AG10803 (cell line): ENCODE results near the gene MFAP4.
A peak's percentile ranks its signal among the peaks of the same experiment; 100 is the strongest.

Experiments
- DNase-seq: peaks from one replicate; pipeline ENCODE4 v3.0.0; 2010; ENCODE audit warnings: low read depth
- H3K4me3 ChIP-seq: 2 replicates; pipeline ENCODE4 v1.5.1; 2011; ENCODE audit warnings: mild to moderate bottlenecking, low read length, control low read depth
- TF ChIP-seq, protein P1 (sequence below): conservative IDR thresholded peaks from 2 replicates; pipeline ENCODE4 v1.5.1; 2011; ENCODE audit warnings: mild to moderate bottlenecking, low read length, control low read depth, inconsistent platforms

MFAP4 gene

GRCh38 chr17:19380481-19381301, 6.3 kb downstream of the MFAP4 start:
- H3K4me3 ChIP-seq = 0 out of 2 replicates have a peak overlapping the region, but pooled peaks have one; percentile 7
- no peak for DNase-seq
- TF ChIP-seq, protein P1, sequence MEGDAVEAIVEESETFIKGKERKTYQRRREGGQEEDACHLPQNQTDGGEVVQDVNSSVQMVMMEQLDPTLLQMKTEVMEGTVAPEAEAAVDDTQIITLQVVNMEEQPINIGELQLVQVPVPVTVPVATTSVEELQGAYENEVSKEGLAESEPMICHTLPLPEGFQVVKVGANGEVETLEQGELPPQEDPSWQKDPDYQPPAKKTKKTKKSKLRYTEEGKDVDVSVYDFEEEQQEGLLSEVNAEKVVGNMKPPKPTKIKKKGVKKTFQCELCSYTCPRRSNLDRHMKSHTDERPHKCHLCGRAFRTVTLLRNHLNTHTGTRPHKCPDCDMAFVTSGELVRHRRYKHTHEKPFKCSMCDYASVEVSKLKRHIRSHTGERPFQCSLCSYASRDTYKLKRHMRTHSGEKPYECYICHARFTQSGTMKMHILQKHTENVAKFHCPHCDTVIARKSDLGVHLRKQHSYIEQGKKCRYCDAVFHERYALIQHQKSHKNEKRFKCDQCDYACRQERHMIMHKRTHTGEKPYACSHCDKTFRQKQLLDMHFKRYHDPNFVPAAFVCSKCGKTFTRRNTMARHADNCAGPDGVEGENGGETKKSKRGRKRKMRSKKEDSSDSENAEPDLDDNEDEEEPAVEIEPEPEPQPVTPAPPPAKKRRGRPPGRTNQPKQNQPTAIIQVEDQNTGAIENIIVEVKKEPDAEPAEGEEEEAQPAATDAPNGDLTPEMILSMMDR = no peak

DNA sequence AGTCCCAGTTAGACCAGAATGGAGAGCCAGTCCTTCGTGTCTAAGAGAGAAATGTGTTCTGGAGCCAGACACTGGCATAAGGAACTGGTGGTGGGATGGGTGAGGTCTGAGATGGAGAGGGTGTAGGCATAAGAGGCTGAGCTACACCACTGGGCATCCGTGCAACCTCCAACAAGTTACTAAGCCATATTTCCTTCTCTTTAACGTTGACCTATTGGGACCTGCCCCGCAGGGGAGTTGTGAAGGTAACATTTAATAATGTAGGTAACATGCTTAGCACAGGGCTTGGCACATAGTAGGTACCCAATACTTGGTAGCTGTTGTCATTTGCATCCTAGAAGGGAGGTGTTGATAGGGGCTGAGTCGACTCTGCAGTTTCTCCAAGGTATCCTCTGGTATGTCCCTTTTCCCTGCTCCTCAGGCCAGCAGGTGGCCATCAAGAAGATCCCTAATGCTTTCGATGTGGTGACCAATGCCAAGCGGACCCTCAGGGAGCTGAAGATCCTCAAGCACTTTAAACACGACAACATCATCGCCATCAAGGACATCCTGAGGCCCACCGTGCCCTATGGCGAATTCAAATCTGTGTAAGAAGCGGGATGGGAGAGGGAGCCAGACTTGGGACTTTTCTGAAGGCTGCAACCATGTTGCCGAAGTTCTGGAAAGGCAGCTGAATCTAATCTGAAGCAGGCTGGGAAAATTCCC, 7.5 kb downstream of the MFAP4 start:
- H3K4me3 ChIP-seq = peak overlapping the region; percentile 83
- TF ChIP-seq, protein P1 = no peak
- no peak for DNase-seq

GRCh38 chr17:19378416-19379360, 8.3 kb downstream of the MFAP4 start, which contains the start of gene MAPK7:
Gene MAPK7, plus strand, starts transcription at chr17:19378498. Its CDS starts 403 bp downstream, at chr17:19378901.
- peak within 1 kb of the TSS; percentile 83 for H3K4me3 ChIP-seq
- TF ChIP-seq, protein P1 = no peak
- DNase-seq = no peak

GRCh38 chr17:19377602-19378415, 9.2 kb downstream of the MFAP4 start:
- H3K4me3 ChIP-seq = peak overlapping the region; percentile 83
- peak; percentile 99 for DNase-seq
- TF ChIP-seq, protein P1 = no peak

GRCh38 chr17:19376811-19377210, 10.2 kb downstream of the MFAP4 start:
- DNase-seq = no peak
- TF ChIP-seq, protein P1 = no peak
- peak overlapping the region; percentile 64 for H3K4me3 ChIP-seq

DNA sequence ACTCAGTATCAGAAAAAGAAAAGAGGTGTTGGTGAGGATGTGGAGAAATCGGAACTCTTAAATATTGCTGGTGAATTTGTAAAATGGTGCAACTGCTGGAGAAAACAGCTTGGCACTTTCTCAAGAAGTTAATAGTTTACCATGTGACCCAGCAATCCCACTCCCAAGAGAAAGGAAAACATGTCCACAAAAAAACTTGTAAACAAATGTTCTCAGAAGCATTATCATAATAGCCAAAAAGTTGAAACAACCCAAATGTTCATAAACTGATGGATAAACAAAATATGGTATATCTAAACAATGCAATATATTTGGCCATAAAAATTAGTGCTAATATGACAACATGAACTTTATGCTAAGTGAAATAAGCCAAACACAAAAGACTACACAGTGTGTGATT, 11.3 kb downstream of the MFAP4 start:
- TF ChIP-seq, protein P1 = no peak
- no peak overlapping the region for H3K4me3 ChIP-seq
- no peak for DNase-seq
